ENCODE measurements around the gene SCARF2. TPM values are rescaled to one million over a fixed set of nuclear protein-coding genes. Genes with fewer than 3 reads are reported as not detected.

The SCARF2 gene
- total and polyA plus RNA-seq, 4 donors = 0.15 to 2.0 (median 1.7) TPM

DNA sequence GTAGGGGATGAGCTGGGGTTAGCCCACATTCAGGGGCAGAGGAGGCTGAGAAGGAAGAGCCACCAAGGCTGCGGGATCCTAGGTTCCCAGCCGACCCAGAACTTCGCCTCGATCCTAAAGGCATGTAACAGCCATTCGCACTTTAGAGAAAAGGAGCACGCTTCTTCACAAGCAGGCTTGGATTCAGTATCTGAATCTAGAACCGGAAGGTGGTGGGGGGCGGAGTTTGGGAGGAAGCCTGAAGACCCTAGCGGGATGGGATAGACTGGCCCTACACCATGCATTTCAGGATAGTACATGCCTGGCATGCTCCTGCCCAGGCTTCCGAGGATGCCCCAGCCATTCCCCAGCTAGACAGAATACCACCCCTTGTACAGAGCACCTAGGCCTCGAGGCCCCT is 4.4 kb downstream of the SCARF2 start:
- DNase-seq (ENCODE audit: low spot score) = no peak
- TF ChIP-seq JUND (IDR thresholded peaks at IDR 0.05) = no peak
- Histone ChIP-seq H3K4me3 (ENCODE audit: low read depth in 1 of 3, low read length in 3 of 3) (no peak overlapping the region), H3K9me3 (ENCODE audit: control insufficient read depth in 4 of 4, low read length in 3 of 4) (no peaks in the 10 kb centered on the region), H3K9ac (ENCODE audit: low read depth in 1 of 2, low read length in 2 of 2) (no peak overlapping the region), H3K27me3 (ENCODE audit: control insufficient read depth in 4 of 4, insufficient read depth in 4 of 4, low read length in 3 of 4) (peaks cover 0 to 6% (median 3%) of the 10 kb centered on the region in 4 donors), H3K27ac (ENCODE audit: low read depth in 1 of 2, low read length in 2 of 2) (no peak overlapping the region), H3K36me3 (ENCODE audit: control insufficient read depth in 4 of 4, insufficient read depth in 3 of 4, low read depth in 1 of 4, low read length in 3 of 4) (no peaks in the 10 kb centered on the region), H3K4me1 (ENCODE audit: control insufficient read depth in 4 of 4, insufficient read depth in 4 of 4, low read length in 3 of 4) (peaks cover 9 to 41% (median 25%) of the 10 kb centered on the region in 4 donors)
- WGBS = 90% methylated on average over 11 of the region's 11 CpGs

DNA sequence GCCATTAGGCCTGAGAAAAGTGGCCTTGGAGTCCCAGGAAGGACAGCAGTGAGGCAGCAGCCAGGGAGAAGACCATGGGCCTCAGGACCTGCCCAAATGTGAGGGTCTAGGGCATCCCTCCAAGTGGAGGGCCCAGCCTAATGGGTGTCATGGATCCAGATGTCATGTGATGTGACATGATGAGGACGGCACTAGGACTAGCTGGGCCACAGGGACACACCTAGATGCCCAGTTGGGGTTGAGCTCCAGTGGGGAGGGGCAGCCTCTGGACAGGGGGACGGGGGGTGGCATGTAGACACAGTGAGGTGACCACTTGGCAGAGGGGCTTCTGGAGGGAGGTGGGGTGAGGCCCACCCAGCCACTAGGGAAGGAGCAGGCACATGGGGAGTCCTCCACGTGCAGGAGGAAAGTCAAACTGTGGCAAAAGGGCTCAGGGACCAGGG is 5.4 kb downstream of the SCARF2 start:
- Histone ChIP-seq H3K9ac (ENCODE audit: low read depth in 1 of 2, low read length in 2 of 2) (no peak overlapping the region), H3K27me3 (ENCODE audit: control insufficient read depth in 4 of 4, insufficient read depth in 4 of 4, low read length in 3 of 4) (peaks cover 0 to 6% (median 3%) of the 10 kb centered on the region in 4 donors), H3K4me3 (ENCODE audit: low read depth in 1 of 3, low read length in 3 of 3) (no peak overlapping the region), H3K4me1 (ENCODE audit: control insufficient read depth in 4 of 4, insufficient read depth in 4 of 4, low read length in 3 of 4) (peaks cover 8 to 35% (median 20%) of the 10 kb centered on the region in 4 donors), H3K36me3 (ENCODE audit: control insufficient read depth in 4 of 4, insufficient read depth in 3 of 4, low read depth in 1 of 4, low read length in 3 of 4) (no peaks in the 10 kb centered on the region), H3K27ac (ENCODE audit: low read depth in 1 of 2, low read length in 2 of 2) (no peak overlapping the region), H3K9me3 (ENCODE audit: control insufficient read depth in 4 of 4, low read length in 3 of 4) (no peaks in the 10 kb centered on the region)
- 86% methylated on average over 3 of the region's 3 CpGs for WGBS
- TF ChIP-seq, protein P1, sequence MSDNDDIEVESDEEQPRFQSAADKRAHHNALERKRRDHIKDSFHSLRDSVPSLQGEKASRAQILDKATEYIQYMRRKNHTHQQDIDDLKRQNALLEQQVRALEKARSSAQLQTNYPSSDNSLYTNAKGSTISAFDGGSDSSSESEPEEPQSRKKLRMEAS (IDR thresholded peaks at IDR 0.05) = no peak
- TF ChIP-seq JUND (IDR thresholded peaks at IDR 0.05) (no peak), NR2F2 (IDR thresholded peaks at IDR 0.05) (no peak), FOXA2 (IDR thresholded peaks at IDR 0.05) (no peak), EGR1 (IDR thresholded peaks at IDR 0.05; ENCODE audit: low read depth in 2 of 2) (no peak), HNF4G (IDR thresholded peaks at IDR 0.05) (no peak), YY1 (IDR thresholded peaks at IDR 0.05) (no peak)
- TF ChIP-seq, protein P2, sequence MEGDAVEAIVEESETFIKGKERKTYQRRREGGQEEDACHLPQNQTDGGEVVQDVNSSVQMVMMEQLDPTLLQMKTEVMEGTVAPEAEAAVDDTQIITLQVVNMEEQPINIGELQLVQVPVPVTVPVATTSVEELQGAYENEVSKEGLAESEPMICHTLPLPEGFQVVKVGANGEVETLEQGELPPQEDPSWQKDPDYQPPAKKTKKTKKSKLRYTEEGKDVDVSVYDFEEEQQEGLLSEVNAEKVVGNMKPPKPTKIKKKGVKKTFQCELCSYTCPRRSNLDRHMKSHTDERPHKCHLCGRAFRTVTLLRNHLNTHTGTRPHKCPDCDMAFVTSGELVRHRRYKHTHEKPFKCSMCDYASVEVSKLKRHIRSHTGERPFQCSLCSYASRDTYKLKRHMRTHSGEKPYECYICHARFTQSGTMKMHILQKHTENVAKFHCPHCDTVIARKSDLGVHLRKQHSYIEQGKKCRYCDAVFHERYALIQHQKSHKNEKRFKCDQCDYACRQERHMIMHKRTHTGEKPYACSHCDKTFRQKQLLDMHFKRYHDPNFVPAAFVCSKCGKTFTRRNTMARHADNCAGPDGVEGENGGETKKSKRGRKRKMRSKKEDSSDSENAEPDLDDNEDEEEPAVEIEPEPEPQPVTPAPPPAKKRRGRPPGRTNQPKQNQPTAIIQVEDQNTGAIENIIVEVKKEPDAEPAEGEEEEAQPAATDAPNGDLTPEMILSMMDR (IDR thresholded peaks at IDR 0.05; ENCODE audit: low read depth, low read length, missing input control) = no peak
- TF ChIP-seq, protein P3, sequence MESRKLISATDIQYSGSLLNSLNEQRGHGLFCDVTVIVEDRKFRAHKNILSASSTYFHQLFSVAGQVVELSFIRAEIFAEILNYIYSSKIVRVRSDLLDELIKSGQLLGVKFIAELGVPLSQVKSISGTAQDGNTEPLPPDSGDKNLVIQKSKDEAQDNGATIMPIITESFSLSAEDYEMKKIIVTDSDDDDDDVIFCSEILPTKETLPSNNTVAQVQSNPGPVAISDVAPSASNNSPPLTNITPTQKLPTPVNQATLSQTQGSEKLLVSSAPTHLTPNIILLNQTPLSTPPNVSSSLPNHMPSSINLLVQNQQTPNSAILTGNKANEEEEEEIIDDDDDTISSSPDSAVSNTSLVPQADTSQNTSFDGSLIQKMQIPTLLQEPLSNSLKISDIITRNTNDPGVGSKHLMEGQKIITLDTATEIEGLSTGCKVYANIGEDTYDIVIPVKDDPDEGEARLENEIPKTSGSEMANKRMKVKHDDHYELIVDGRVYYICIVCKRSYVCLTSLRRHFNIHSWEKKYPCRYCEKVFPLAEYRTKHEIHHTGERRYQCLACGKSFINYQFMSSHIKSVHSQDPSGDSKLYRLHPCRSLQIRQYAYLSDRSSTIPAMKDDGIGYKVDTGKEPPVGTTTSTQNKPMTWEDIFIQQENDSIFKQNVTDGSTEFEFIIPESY (IDR thresholded peaks at IDR 0.05) = no peak
- DNase-seq (ENCODE audit: low spot score) = no peak

DNA sequence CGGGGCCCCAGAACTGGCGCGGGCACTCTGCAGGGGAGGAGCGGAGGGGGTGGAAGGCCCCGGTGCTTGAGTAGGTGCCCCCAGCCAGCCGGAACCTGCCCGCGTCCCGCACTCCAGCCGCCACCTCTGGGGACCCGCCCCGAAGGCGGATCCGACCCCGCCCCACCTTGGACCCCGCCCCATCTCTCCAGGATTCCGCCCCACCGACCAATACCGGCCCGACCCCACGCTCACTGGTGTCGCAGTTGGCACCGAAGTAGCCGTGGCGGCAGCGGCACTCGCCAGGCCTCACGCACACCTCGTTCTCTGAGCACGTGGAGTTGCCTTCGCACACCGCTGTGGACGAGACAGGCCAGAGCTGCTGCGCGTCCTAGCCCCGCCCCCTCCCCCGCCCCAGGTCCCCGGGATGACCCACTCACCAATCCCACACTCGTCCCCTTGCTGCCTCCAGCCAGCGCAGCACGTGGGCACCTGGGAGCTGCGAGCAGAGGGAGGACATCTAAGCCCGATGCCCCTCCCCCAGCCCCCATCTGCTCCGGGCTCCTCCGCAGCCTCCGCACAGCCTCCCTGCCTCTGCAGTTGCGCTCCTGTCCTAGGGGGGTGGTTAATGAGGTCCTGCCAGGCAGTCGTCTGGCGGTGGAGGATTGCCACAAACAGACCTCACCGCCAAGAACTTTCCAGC is 6.0 kb downstream of the SCARF2 start:
- peaks cover 0 to 6% (median 3%) of the 10 kb centered on the region in 4 donors for H3K27me3 ChIP-seq (ENCODE audit: control insufficient read depth in 4 of 4, insufficient read depth in 4 of 4, low read length in 3 of 4)
- no peaks in the 10 kb centered on the region for H3K9me3 ChIP-seq (ENCODE audit: control insufficient read depth in 4 of 4, low read length in 3 of 4)
- no peak overlapping the region for H3K9ac ChIP-seq (ENCODE audit: low read depth in 1 of 2, low read length in 2 of 2)
- peaks cover 8 to 28% (median 18%) of the 10 kb centered on the region in 4 donors for H3K4me1 ChIP-seq (ENCODE audit: control insufficient read depth in 4 of 4, insufficient read depth in 4 of 4, low read length in 3 of 4)
- no peak for DNase-seq (ENCODE audit: low spot score)
- H3K27ac ChIP-seq (ENCODE audit: low read depth in 1 of 2, low read length in 2 of 2) = no peak overlapping the region
- no peaks in the 10 kb centered on the region for H3K36me3 ChIP-seq (ENCODE audit: control insufficient read depth in 4 of 4, insufficient read depth in 3 of 4, low read depth in 1 of 4, low read length in 3 of 4)
- H3K4me3 ChIP-seq (ENCODE audit: low read depth in 1 of 3, low read length in 3 of 3) = peak overlapping the region in 1 of 3 donors; percentile 24
- 38% methylated on average over 50 of the region's 50 CpGs for WGBS
- TF ChIP-seq RXRA (IDR thresholded peaks at IDR 0.05) (no peak), FOXA2 (IDR thresholded peaks at IDR 0.05) (no peak), REST (IDR thresholded peaks at IDR 0.05) (no peak), YY1 (IDR thresholded peaks at IDR 0.05) (no peak), GABPA (IDR thresholded peaks at IDR 0.05 in 1 of 2, conservative IDR thresholded peaks at IDR 0.05 in 1 of 2) (no peak)
- TF ChIP-seq, protein P3 (IDR thresholded peaks at IDR 0.05) = no peak
- TF ChIP-seq, protein P4, sequence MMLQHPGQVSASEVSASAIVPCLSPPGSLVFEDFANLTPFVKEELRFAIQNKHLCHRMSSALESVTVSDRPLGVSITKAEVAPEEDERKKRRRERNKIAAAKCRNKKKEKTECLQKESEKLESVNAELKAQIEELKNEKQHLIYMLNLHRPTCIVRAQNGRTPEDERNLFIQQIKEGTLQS (IDR thresholded peaks at IDR 0.05) = no peak
- TF ChIP-seq, protein P2 (IDR thresholded peaks at IDR 0.05; ENCODE audit: low read depth, low read length, missing input control) = no peak
